NT2/D1 (cell line): Measurements from ENCODE around the gene MAS1.

Experiments used
- DNase-seq: peaks from one replicate; pipeline ENCODE4 v3.0.0-alpha.2; 2011; ENCODE audit warnings: low read depth, low spot score
- H3K27me3 ChIP-seq: 2 replicates; pipeline ENCODE4 v1.6.0; 2011; ENCODE audit warnings: mild to moderate bottlenecking; ENCODE audit not compliant: insufficient read length, insufficient read depth
- H3K36me3 ChIP-seq: 2 replicates; pipeline ENCODE4 v1.6.1; 2011; ENCODE audit warnings: mild to moderate bottlenecking, low read length, mixed read lengths; ENCODE audit not compliant: insufficient read depth, insufficient read length
- H3K4me1 ChIP-seq: 2 replicates; pipeline ENCODE4 v1.5.1; 2011; ENCODE audit not compliant: insufficient read depth, insufficient read length
- H3K4me3 ChIP-seq: 2 replicates; pipeline ENCODE4 v1.5.1; 2011; ENCODE audit warnings: low read depth; ENCODE audit not compliant: insufficient read length
- H3K9ac ChIP-seq: 2 replicates; pipeline ENCODE4 v1.6.0; 2011; ENCODE audit warnings: low read depth; ENCODE audit not compliant: insufficient read length
- H3K9me3 ChIP-seq: 2 replicates; pipeline ENCODE4 v1.5.1; 2011; ENCODE audit warnings: mild to moderate bottlenecking, low read length; ENCODE audit not compliant: insufficient read depth
- SUZ12 ChIP-seq: IDR thresholded peaks from 2 replicates; pipeline ENCODE4 v1.6.1; 2011; ENCODE audit not compliant: insufficient read length, insufficient read depth; ENCODE audit errors: extremely low read depth
- YY1 ChIP-seq: IDR thresholded peaks from 2 replicates; pipeline ENCODE4 v1.6.1; 2011; ENCODE audit not compliant: insufficient read length, insufficient read depth
- ZNF274 ChIP-seq: IDR thresholded peaks from 2 replicates; pipeline ENCODE4 v1.6.1; 2011; ENCODE audit warnings: mild to moderate bottlenecking, low read depth, low read length

The MAS1 gene

GRCh38 chr6:159933077-159933476 lies 42.3 kb downstream of the MAS1 start:
- TF ChIP-seq SUZ12 = no peak
- TF ChIP-seq YY1 = no peak
- TF ChIP-seq ZNF274 = no peak
- H3K36me3 ChIP-seq = no peaks in the 10 kb centered on the region

GRCh38 chr6:159934181-159934580 lies 43.4 kb downstream of the MAS1 start:
- H3K4me3 ChIP-seq = no peak overlapping the region
- TF ChIP-seq ZNF274 (no peak), SUZ12 (no peak)
- H3K27me3 ChIP-seq = no peaks in the 10 kb centered on the region
- no peak for DNase-seq
- no peak overlapping the region for H3K9ac ChIP-seq
- no peaks in the 10 kb centered on the region for H3K4me1 ChIP-seq
- H3K9me3 ChIP-seq = peaks cover 9% of the 10 kb centered on the region; the same call in 1 of the 2 replicates
- no peaks in the 10 kb centered on the region for H3K36me3 ChIP-seq

More at GRCh38 chr6:159933077-159933476, 42.3 kb downstream of the MAS1 start:
- peaks cover 9% of the 10 kb centered on the region; the same call in 1 of the 2 replicates for H3K9me3 ChIP-seq
- no peaks in the 10 kb centered on the region for H3K4me1 ChIP-seq
- no peaks in the 10 kb centered on the region for H3K27me3 ChIP-seq
- no peak overlapping the region for H3K4me3 ChIP-seq
- no peak overlapping the region for H3K9ac ChIP-seq
- DNase-seq = no peak

GRCh38 chr6:159935065-159935464 lies 44.3 kb downstream of the MAS1 start:
- Histone ChIP-seq H3K4me3 (no peak overlapping the region), H3K36me3 (no peaks in the 10 kb centered on the region), H3K4me1 (no peaks in the 10 kb centered on the region), H3K9ac (no peak overlapping the region), H3K27me3 (no peaks in the 10 kb centered on the region), H3K9me3 (peaks cover 9% of the 10 kb centered on the region; the same call in 1 of the 2 replicates)
- DNase-seq = no peak
- TF ChIP-seq SUZ12 = no peak
- no peak for TF ChIP-seq ZNF274
- TF ChIP-seq YY1 = no peak

GRCh38 chr6:159935633-159936032 lies 44.8 kb downstream of the MAS1 start:
- Histone ChIP-seq H3K36me3 (no peaks in the 10 kb centered on the region), H3K27me3 (no peaks in the 10 kb centered on the region), H3K9me3 (peaks cover 9% of the 10 kb centered on the region; the same call in 1 of the 2 replicates), H3K9ac (no peak overlapping the region), H3K4me3 (no peak overlapping the region), H3K4me1 (no peaks in the 10 kb centered on the region)
- TF ChIP-seq YY1 (no peak), SUZ12 (no peak), ZNF274 (no peak)
- no peak for DNase-seq

GRCh38 chr6:159939591-159940016 lies 48.8 kb downstream of the MAS1 start:
- peaks cover 9% of the 10 kb centered on the region; the same call in 1 of the 2 replicates for H3K9me3 ChIP-seq
- H3K36me3 ChIP-seq = no peaks in the 10 kb centered on the region
- H3K4me3 ChIP-seq = no peak overlapping the region
- no peaks in the 10 kb centered on the region for H3K27me3 ChIP-seq
- TF ChIP-seq SUZ12 = no peak
- no peak for TF ChIP-seq ZNF274
- TF ChIP-seq YY1 = no peak
- no peak overlapping the region for H3K9ac ChIP-seq
- no peak for DNase-seq
- H3K4me1 ChIP-seq = no peaks in the 10 kb centered on the region
